Measurements from ENCODE around the gene STK39. TPM values are rescaled to one million over a fixed set of nuclear protein-coding genes. Genes with fewer than 3 reads are reported as not detected.

STK39 gene
- total RNA-seq, 2 experiments from 2014 or later, result 17.7 to 41.1 TPM

DNA sequence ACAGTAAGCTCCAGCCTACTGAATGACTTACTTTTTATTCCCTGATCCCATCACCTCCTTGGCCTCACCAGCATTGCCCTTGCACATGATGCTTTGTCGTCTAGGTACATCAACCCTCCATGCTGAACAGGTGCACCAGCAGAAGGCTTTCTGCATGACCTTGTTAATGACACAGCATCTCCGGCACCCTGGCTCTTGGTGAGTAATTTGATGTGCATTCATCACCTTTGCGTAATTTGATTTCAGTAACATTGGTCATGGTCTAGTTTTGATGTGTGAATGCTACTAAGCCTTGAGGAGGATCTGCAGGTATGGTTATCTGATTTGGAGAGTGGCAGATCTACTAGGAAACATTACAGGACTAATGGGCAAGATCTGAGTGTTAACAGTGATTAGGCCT, 103.6 kb downstream of the STK39 start:
- no peaks in the 10 kb centered on the region for H3K4me1 ChIP-seq (ENCODE audit: insufficient read depth, low read length, poor library complexity, severe bottlenecking)

DNA sequence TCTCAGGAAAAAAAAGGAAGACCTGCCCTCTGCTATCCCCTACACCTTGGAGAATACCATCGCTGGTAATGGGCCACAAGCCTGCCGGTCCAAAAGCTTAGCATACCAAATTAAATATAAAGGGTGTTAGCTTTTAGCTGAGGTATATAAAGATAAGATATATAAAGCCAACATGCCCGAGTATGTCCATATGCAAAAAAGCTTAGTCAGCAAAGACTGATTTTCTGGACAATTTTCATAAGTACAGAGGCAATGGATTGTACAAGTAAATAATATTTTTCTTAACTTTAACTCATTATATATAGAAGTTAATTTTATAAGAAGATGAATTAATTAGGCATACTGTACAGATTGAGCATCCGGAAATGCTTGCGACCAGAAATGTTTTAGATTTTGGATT, 106.5 kb downstream of the STK39 start:
- Histone ChIP-seq H3K79me2 (ENCODE audit: insufficient read depth, low read depth, low read length) (no peaks in the 10 kb centered on the region), H4K20me1 (ENCODE audit: insufficient read depth, low read length) (no peaks in the 10 kb centered on the region), H3K4me2 (ENCODE audit: low read length) (no peak overlapping the region), H3K9me3 (ENCODE audit: low read length) (no peaks in the 10 kb centered on the region), H3K36me3 (ENCODE audit: insufficient read depth, low read length) (peaks cover 20% of the 10 kb centered on the region), H2AFZ (ENCODE audit: low read length) (no peak overlapping the region), H3K9me2 (ENCODE audit: insufficient read depth, low read length) (no peaks in the 10 kb centered on the region), H3K27ac (ENCODE audit: low read depth, low read length, poor library complexity, severe bottlenecking) (no peak overlapping the region), H3K4me3 (ENCODE audit: low read depth, low read length, poor library complexity, severe bottlenecking) (no peak overlapping the region), H3K4me1 (ENCODE audit: insufficient read depth, low read length, poor library complexity, severe bottlenecking) (peaks cover 19% of the 10 kb centered on the region)
- intact Hi-C loops (cut with micrococcal nuclease; ENCODE audit: unreplicated experiment), result no loop called here
- BruUV-seq (replicated peaks), result no TSS peak
- TF ChIP-seq EZH2phosphoT487 (IDR thresholded peaks at IDR 0.05; ENCODE audit: borderline replicate concordance, low read depth, low read length), result no peak
- TF ChIP-seq, protein P1, sequence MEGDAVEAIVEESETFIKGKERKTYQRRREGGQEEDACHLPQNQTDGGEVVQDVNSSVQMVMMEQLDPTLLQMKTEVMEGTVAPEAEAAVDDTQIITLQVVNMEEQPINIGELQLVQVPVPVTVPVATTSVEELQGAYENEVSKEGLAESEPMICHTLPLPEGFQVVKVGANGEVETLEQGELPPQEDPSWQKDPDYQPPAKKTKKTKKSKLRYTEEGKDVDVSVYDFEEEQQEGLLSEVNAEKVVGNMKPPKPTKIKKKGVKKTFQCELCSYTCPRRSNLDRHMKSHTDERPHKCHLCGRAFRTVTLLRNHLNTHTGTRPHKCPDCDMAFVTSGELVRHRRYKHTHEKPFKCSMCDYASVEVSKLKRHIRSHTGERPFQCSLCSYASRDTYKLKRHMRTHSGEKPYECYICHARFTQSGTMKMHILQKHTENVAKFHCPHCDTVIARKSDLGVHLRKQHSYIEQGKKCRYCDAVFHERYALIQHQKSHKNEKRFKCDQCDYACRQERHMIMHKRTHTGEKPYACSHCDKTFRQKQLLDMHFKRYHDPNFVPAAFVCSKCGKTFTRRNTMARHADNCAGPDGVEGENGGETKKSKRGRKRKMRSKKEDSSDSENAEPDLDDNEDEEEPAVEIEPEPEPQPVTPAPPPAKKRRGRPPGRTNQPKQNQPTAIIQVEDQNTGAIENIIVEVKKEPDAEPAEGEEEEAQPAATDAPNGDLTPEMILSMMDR (conservative IDR thresholded peaks at IDR 0.05; ENCODE audit: low read length), result no peak
- no peak for DNase-seq (ENCODE audit: low spot score)
- ChIA-PET POLR2A (interaction anchor here (0.6 kb wide), 1 partner anchor 126 kb away, joined by 4 read pairs; no protein-coding TSS in a partner anchor), CTCF (ENCODE audit: unreplicated experiment) (no interaction called here)

More for the DNA sequence above, 103.6 kb downstream of the STK39 start:
- no peaks in the 10 kb centered on the region for H3K79me2 ChIP-seq (ENCODE audit: insufficient read depth, low read depth, low read length)
- no TSS peak for BruUV-seq (replicated peaks)
- CTCF ChIA-PET (ENCODE audit: unreplicated experiment), result no interaction called here
- POLR2A ChIA-PET, result no interaction called here
- H3K4me3 ChIP-seq (ENCODE audit: low read depth, low read length, poor library complexity, severe bottlenecking), result no peak overlapping the region
- no peaks in the 10 kb centered on the region for H3K9me2 ChIP-seq (ENCODE audit: insufficient read depth, low read length)
- peaks cover 9% of the 10 kb centered on the region; the same call in 1 of the 2 replicates for H3K36me3 ChIP-seq (ENCODE audit: insufficient read depth, low read length)
- H3K9me3 ChIP-seq (ENCODE audit: low read length), result no peaks in the 10 kb centered on the region
- no peak overlapping the region for H2AFZ ChIP-seq (ENCODE audit: low read length)
- no peak for DNase-seq (ENCODE audit: low spot score)
- TF ChIP-seq EZH2phosphoT487 (IDR thresholded peaks at IDR 0.05; ENCODE audit: borderline replicate concordance, low read depth, low read length), result no peak
- TF ChIP-seq, protein P1 (conservative IDR thresholded peaks at IDR 0.05; ENCODE audit: low read length), result no peak
- H3K27ac ChIP-seq (ENCODE audit: low read depth, low read length, poor library complexity, severe bottlenecking), result no peak overlapping the region
- intact Hi-C loops (cut with micrococcal nuclease; ENCODE audit: unreplicated experiment), result no loop called here
- no peak overlapping the region for H3K4me2 ChIP-seq (ENCODE audit: low read length)
- H4K20me1 ChIP-seq (ENCODE audit: insufficient read depth, low read length), result no peaks in the 10 kb centered on the region

DNA sequence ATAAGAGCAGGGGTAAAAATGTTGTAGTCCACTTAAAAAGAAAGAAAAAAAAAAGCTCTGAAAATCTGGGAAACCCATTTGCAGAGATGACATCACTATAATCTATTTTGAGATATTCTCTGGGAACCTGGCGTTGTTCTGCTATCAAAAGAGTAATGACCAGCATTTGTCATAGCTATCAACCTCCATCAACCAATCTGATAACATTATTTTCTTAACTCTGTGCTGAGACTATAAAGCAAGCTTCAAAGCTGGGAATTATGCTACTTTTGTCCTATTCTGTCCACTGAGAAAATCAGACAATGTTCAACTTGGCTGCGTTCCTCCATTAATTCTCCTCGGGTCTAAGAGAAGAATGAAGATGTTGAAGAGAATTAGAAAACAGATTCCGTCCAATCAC, 107.5 kb downstream of the STK39 start:
- ChIA-PET CTCF (ENCODE audit: unreplicated experiment) (no interaction called here), POLR2A (no interaction called here)
- Histone ChIP-seq H3K36me3 (ENCODE audit: insufficient read depth, low read length) (peaks cover 26% of the 10 kb centered on the region), H3K79me2 (ENCODE audit: insufficient read depth, low read depth, low read length) (no peaks in the 10 kb centered on the region), H4K20me1 (ENCODE audit: insufficient read depth, low read length) (no peaks in the 10 kb centered on the region), H3K9me3 (ENCODE audit: low read length) (no peaks in the 10 kb centered on the region), H3K4me1 (ENCODE audit: insufficient read depth, low read length, poor library complexity, severe bottlenecking) (peaks cover 19% of the 10 kb centered on the region), H2AFZ (ENCODE audit: low read length) (no peak overlapping the region), H3K4me3 (ENCODE audit: low read depth, low read length, poor library complexity, severe bottlenecking) (no peak overlapping the region), H3K27ac (ENCODE audit: low read depth, low read length, poor library complexity, severe bottlenecking) (no peak overlapping the region), H3K4me2 (ENCODE audit: low read length) (no peak overlapping the region), H3K9me2 (ENCODE audit: insufficient read depth, low read length) (no peaks in the 10 kb centered on the region)
- BruUV-seq (replicated peaks), result no TSS peak
- TF ChIP-seq, protein P1 (conservative IDR thresholded peaks at IDR 0.05; ENCODE audit: low read length), result no peak
- TF ChIP-seq EZH2phosphoT487 (IDR thresholded peaks at IDR 0.05; ENCODE audit: borderline replicate concordance, low read depth, low read length), result no peak
- intact Hi-C loops (cut with micrococcal nuclease; ENCODE audit: unreplicated experiment), result loop anchor here (5.0 kb wide), 2 partner anchors 107 to 197 kb away; partner anchors contain the start of gene STK39
- DNase-seq (ENCODE audit: low spot score), result no peak
